Fibroblast of lung (primary cell): ENCODE measurements around the gene STRN3.

Experiments used
- CTCF ChIP-seq, 2 donors: IDR thresholded peaks in 1 of 2; conservative IDR thresholded peaks in 1 of 2; 1 replicate in 1 of 2; 2 replicates in 1 of 2; pipeline ENCODE4 v1.5.1; 2011 to 2012; ENCODE audit warnings: low read length in 2 of 2, control low read depth in 1 of 2, inconsistent platforms in 1 of 2, low read depth in 1 of 2, mild to moderate bottlenecking in 1 of 2
- EZH2 ChIP-seq: IDR thresholded peaks from 2 replicates; pipeline ENCODE4 v1.5.1; 2012; ENCODE audit warnings: low read length, control low read depth, mild to moderate bottlenecking; ENCODE audit errors: missing control alignments

- TF ChIP-seq CTCF (conservative IDR thresholded peaks at IDR 0.05 in 1 of 2, IDR thresholded peaks at IDR 0.05 in 1 of 2; ENCODE audit: low read depth in 1 of 2, low read length in 2 of 2) = no peak
- no peak for TF ChIP-seq EZH2
Measured at GRCh38 chr14:31051511-31051910, 25.3 kb upstream of the STRN3 start.
